PC-9 (cell line): Measurements from ENCODE around the gene BICRAL.

ENCODE experiments used
- CTCF ChIP-seq: fragments of 200-600 bp; sonication (generic); conservative IDR thresholded peaks from 2 replicates; pipeline ENCODE4 v1.6.1; 2017; ENCODE audit warnings: mixed run types, antibody characterized with exemption, mild to moderate bottlenecking, moderate library complexity
- EZH2 ChIP-seq: fragments of 200-600 bp; sonication (generic); IDR thresholded peaks from 2 replicates; pipeline ENCODE4 v1.8.0; 2017; ENCODE audit warnings: antibody characterized with exemption, low read depth

DNA sequence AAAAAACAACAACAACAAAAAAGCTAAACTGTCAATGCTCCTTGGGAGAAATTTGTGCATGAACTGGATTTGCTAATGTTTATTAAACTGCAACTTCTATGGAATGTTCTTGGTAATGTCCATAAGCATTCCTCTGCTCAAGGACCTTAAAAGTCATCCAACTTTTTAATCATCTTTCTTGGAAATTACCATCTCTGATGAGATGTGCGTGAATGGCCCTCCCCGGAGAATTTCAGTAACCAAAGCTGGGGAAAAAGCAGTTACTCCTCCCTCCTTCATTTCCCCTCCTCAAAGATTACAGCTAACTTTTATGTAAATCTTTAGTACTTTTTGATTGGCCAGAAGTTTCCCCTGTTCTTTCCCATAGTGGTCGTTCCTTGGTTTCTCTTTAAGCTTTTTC lies 41.1 kb upstream of the BICRAL start:
- TF ChIP-seq CTCF (no peak), EZH2 (no peak)
